ENCODE measurements around the gene ELANE.
"Not testable (repeated sequence)": the region's sequence is repeated elsewhere in the genome, so short reads cannot be mapped to it uniquely, and the experiment has no call there.

The ELANE gene

GRCh38 chr19:862581-863314 is 10.6 kb downstream of the ELANE start:
- DNase-seq (ENCODE audit: low spot score), result no peak

DNA sequence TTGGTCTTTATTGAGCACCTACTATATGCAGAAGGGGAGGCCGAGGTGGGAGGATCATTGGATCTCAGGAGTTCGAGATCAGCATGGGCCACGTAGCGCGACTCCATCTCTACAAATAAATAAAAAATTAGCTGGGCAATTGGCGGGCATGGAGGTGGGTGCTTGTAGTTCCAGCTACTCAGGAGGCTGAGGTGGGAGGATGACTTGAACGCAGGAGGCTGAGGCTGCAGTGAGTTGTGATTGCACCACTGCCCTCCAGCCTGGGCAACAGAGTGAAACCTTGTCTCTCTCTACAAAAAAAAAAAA is 11.2 kb downstream of the ELANE start:
- DNase-seq (ENCODE audit: low spot score), result no peak

DNA sequence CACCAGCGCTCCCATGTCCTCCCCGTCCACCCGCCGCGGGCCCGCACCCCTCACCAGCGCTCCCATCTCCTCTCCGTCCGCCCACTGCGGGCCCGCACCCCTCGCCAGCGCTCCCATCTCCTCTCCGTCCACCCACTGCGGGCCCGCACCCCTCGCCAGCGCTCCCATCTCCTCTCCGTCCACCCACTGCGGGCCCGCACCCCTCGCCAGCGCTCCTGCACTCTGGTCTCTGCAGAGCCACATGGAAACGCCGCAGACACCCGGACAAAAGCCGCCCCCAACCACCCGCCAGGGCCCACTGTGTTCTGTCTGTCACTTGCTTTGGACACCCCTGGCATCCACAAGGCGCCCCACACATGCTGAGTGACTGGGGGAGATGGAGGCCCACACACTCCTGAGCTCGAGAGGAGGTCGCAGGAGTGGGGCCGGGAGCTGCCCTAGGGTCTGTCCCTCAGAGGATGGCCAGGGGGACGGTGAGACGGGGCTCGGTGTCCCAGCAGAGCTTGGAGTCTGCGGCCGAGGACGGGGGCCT is 14.7 kb downstream of the ELANE start:
- no peak for DNase-seq (ENCODE audit: low spot score)

- no peak for DNase-seq (ENCODE audit: low spot score)
Measured at GRCh38 chr19:867301-867793, 15.2 kb downstream of the ELANE start.

DNA sequence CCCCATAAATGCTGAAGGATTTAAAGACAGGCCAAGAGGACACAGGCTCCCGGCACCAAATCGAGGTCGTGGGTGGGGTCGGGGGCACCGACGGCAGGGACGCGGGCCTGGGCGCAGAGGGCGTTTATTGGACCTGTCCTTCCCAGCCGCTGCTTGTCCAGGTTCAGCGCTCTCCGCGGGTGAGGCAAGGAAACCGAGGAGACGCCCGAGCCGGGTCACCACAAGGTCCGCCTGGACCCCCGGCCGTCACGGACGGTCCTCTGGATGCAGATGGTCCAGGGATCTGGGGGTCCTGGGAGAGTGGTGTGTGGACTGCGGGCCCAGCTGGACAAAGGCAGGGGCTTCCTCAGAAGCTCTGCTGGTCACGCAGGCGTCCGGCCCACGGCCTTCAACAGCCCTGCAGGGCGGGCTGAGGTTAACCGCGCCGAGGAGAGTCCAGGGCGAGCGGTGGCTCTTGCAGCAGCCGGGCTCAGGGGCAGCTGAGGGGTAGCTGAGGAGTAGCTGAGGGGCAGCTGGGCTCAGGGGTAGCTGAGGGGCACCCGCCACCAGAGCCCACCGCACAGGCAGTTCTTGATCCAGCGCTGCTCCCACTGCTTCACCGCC is 15.9 kb downstream of the ELANE start:
- no peak for DNase-seq (ENCODE audit: low spot score)

- no peak for DNase-seq (ENCODE audit: low spot score)
Measured at GRCh38 chr19:868458-869244, 16.5 kb downstream of the ELANE start.

DNA sequence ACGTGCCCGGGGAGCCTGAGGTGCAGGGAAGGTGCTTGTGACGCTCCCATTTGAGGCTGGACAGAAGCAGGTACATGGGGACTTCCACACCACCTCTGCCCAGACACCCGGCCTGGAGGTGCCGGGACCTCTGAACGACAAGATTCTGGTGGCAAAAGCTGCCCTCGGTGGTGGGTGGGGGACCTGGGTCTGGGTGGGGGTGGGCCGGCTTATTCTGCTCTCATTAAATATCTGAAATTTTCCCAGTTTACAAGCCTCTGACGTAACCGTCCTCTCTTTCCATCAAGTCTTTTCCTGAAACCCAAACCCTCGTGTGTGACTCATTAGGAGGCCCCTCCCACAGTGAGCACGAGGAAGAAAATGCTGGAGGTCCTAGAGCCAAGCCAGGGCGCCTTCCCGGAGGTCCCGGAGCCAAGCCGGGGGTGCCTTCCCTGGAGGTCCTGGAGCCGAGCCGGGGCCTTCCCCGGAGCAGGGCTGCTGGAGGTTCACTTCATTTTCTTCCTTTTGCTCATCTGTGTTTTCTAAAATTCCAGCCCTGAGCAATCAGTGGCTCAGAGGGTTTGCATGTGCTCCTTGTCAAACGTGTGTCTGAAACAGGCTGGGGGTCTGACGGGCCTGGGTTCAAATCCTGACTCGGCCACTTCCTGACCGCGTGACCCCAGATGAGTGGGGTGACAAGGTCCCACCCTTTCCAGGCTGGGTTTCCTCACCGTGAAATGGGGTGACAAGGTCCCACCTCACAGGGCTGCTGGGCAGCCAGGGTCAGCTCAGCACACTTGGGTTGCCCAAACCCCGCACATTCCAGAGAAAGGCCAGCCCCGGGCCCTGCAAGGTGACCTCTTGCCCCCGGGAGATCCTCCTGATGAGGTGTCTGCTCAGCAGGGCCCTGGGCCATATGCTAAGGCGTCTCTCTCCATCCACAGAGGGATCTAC is 17.4 kb downstream of the ELANE start:
- no peak for DNase-seq (ENCODE audit: low spot score)

DNA sequence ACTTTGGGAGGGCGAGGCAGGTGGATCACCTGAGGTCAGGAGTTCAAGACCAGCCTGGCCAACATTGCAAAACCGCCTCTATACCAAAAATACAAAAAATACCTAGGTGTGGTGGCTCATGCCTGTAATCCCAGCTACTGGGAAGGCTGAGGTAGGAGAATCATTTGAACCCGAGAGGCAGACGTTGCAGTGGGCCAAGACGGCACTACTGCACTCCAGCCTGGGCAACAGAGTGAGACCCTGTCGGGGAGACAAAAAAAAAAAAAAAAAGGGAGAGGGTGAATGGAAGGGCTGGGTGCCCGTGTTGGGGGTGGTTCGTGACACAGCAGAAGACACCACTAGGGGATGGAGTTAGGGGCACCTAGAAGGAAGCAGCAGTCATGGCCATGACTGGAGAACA is 18.2 kb downstream of the ELANE start:
- DNase-seq (ENCODE audit: low spot score), result no peak

DNA sequence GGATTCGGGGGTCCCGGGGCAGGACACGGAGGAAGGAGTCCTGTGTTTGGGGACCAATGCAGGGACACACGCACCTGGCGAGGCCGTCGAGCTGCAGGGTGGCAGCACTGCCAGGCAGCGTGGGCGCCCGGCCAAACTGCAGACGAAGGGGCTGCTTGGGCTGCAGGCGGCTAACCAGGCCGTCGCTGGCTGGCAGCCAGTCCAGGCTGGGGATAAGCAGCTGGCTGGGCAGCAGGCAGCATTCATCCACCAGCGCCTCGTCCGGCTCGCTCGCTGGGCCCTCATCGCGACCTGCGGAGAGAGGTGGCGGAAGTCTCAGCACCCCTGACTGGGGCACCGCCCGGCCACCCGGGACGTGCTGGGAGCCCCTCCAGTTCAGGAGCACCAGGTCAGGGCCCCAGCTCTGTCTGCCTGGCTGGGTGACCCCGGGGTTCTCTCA is 18.9 kb downstream of the ELANE start:
- DNase-seq (ENCODE audit: low spot score), result no peak

DNA sequence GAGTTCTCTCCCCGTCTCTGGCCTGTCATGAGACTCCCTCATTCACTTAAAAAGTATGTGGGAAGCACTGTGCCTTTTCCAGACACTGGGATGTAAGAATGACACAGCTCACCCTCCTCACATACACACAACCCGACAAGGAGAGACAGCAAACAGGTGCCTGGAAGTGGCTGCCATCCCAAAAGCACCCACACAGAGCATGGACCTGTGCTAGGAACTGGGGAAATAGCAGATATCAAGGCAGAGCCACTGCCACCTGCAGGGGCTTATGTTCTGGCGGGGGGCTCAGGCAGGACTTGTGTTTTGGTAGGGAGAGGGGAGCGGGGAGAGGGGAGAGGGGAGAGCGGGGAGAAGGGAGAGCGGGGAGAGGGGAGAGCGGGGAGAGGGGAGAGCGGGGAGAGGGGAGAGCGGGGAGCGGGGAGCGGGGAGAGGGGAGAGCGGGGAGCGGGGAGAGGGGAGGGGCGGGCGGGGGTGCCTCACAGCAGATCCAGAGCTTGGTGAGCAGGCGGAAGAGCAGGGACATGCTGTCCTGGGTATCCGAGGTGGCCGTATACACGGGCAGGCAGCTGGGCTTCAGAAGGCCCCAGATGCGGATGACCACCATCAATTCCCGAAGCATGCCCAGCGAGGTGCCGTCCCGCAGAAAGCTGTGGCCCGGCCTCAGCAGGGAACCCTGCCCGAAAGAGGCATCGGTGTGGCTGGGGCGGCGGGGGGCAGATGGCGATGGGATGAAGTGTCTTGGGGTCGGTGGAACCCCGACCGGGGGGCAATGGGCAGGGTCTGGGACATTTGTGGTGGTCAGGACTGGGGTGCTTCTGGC is 19.6 kb downstream of the ELANE start:
- no peak for DNase-seq (ENCODE audit: low spot score)

DNA sequence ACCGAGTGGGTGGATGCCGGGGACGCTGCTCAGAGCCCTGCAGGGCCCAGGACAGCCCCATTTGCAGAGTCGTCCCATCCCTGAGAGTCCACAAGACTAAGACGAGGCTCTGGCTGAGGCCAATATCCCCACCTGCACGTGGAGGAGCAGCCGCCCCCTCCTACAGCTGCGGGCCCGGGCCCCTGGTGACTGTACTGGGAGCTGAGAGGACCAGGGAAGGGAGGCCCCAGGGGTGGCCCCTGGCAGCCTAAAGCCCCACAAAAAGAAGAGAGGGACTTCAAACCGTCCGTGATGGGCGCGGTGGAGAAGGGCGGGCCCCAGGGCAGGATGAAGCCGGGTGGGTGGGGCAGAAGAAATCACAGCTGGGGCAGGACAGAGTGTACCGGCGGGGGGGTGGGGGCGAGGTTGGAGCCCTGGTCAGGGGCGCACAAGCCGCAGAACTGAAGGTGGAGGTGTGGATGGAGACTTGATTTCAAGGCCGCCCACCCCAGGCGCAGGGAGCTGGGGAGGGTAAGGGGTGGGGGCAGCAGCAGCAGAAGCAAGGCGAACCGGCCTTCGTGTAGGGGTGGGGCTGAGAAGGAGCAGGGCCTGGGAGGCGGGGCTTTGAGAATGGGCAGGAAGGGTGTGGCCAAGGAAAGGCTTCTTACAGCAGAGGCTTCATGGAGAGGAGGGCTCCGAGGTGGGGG is 20.3 kb downstream of the ELANE start:
- no peak for DNase-seq (ENCODE audit: low spot score)

DNA sequence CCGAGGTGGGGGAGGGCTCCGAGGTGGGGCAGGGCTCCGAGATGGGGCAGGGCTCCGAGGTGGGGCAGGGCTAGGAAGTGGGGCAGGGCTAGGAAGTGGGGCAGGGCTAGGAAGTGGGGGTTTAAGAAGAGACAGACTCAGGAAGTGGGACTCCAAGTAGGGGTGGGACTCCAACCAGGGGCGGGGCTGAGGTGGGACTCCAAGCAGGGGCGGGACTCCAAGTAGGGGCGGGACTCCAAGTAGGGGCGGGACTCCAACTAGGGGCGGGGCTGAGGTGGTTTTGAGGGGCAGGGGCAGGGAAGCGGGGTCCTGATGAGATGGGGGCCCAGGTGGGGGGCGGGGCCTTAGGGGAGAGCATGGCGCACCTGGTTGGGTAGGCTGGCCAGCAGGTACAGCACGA is 21.0 kb downstream of the ELANE start:
- DNase-seq (ENCODE audit: low spot score), result no peak

DNA sequence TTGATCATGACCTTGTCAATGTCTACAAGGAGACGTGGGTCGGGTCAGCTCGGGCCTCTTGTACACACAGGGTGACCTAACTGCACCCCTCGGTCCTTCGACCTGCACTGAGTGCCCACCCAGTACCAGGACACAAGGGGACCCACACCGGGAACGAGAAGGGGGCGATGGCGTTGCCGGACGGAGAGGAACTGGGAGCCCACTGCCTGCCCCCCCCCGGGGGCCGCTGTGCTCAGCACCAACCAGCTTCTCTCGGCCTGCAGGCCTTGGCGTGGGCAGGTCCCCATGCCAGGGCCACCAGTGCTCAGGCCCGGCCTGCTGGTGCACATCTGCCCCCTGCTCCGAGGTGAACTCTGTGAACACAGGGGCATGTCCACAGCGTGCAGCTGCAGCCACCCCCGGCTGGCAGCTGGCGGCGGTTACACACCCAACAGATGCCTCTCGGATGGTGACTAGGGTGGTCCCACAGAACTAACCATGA is 21.5 kb downstream of the ELANE start:
- DNase-seq (ENCODE audit: low spot score), result no peak

GRCh38 chr19:875265-875879 is 23.3 kb downstream of the ELANE start:
- no peak for DNase-seq (ENCODE audit: low spot score)

DNA sequence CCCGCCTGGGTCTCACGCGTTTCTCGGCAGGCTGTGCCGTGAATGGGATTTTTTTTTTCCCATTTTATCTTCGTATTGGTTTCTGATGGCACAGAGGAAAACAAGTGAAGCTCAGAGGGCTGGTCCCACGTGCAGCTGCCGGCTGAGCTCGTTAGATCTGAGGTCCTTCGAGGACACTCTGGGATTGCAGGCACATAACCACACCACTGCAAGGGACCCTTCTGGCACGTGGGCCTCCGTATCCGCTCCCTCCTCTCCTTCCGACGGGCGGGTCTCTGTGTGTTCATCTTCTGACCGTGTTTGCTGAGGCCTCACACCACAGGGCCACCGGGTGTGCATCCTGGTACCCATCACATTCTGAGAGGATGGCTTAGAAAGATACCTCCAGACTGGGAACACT is 24.0 kb downstream of the ELANE start:
- no peak for DNase-seq (ENCODE audit: low spot score)

- DNase-seq (ENCODE audit: low spot score), result no peak
Measured at GRCh38 chr19:876780-877314, 24.7 kb downstream of the ELANE start.

GRCh38 chr19:877992-878660 is 26.0 kb downstream of the ELANE start:
- not testable (repeated sequence) for DNase-seq (ENCODE audit: low spot score)

DNA sequence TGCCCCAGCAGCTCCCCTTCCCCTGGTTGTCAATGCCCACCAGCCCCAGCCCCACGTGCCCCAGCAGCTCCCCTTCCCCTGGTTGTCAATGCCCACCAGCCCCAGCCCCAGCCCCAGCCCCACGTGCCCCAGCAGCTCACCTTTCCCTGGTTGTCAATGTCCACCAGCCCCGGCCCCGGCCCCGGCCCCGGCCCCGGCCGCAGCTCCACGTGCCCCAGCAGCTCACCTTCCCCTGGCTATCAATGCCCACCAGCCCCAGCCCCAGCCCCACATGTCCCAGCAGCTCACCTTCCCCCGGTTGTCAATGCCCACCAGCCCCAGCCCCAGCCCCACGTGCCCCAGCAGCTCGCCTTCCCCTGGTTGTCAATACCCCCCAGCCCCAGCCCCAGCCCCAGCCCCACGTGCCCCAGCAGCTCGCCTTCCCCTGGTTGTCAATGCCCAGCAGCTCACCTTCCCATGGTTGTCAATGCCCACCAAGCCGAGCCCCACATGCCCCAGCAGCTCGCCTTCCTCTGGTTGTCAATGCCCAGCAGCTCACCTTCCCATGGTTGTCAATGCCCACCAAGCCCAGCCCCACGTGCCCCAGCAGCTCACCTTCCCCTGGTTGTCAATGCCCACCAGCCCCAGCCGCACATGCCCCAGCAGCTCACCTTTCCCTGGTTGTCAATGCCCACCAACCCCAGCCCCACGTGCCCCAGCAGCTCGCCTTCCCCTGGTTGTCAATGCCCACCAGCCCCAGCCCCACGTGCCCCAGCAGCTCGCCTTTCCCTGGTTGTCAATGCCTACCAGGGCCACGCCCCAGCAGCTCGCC is 26.9 kb downstream of the ELANE start:
- DNase-seq (ENCODE audit: low spot score), result not testable (repeated sequence)
